HepG2 (cell line): ENCODE results near the gene PLXDC2. TPM values are rescaled to one million over a fixed set of nuclear protein-coding genes. Genes with fewer than 3 reads are reported as not detected.

ENCODE experiments used
- ARHGAP35 ChIP-seq: sonication (generic); formaldehyde crosslinking; IDR thresholded peaks from 2 replicates; pipeline ENCODE4 v1.9.0; 2022; ENCODE audit warnings: mild to moderate bottlenecking, inconsistent platforms, moderate library complexity, missing genetic modification reagents, borderline replicate concordance
- ELF4 ChIP-seq: sonication (generic); formaldehyde crosslinking; IDR thresholded peaks from 2 replicates; pipeline ENCODE4 v1.5.0; 2020; ENCODE audit warnings: missing genetic modification reagents, mild to moderate bottlenecking, moderate library complexity, borderline replicate concordance
- NBN ChIP-seq: fragments of 450-650 bp; conservative IDR thresholded peaks from 2 replicates; pipeline ENCODE4 v1.6.1; 2017
- NCOA2 ChIP-seq: sonication (generic); formaldehyde crosslinking; IDR thresholded peaks from 2 replicates; pipeline ENCODE4 v1.8.0; 2022; ENCODE audit warnings: inconsistent platforms
- RARA ChIP-seq: IDR thresholded peaks from 2 replicates; pipeline ENCODE4 v1.6.1; 2016; ENCODE audit warnings: missing genetic modification reagents, missing compliant biosample characterization
- TERF1 ChIP-seq: sonication (generic); formaldehyde crosslinking; IDR thresholded peaks from 2 replicates; pipeline ENCODE4 v1.8.0; 2022; ENCODE audit warnings: mild to moderate bottlenecking, missing genetic modification reagents, moderate library complexity
- ZMYM3 ChIP-seq: sonication (generic); formaldehyde crosslinking; IDR thresholded peaks from 2 replicates; pipeline ENCODE4 v1.5.1; 2020; ENCODE audit warnings: mild to moderate bottlenecking, missing genetic modification reagents
- ZNF329 ChIP-seq: sonication (generic); formaldehyde crosslinking; IDR thresholded peaks from 2 replicates; pipeline ENCODE4 v1.9.0; 2021; ENCODE audit warnings: low read depth, mild to moderate bottlenecking, missing genetic modification reagents
- polyA plus RNA-seq, 8 experiments: library from polyadenylated mRNA; depleted of rRNA in 3 of 8; stranded (reverse) in 7 of 8; unstranded in 1 of 8; fragments of >200 nt; fragmentation: Illumina TruSeq in 4 of 8; extraction: Trizol in 4 of 8; gene quantifications; 2 replicates each; pipeline versions ENCODE4 v1.2.1 to v1.2.3, GENCODE V29; 2011 to 2016; ENCODE audit warnings: low read depth in 4 of 8, missing spikeins in 1 of 8, mixed read lengths in 1 of 8; ENCODE audit not compliant: insufficient read depth in 1 of 8
- total RNA-seq, 5 experiments: library from RNA; depleted of rRNA; stranded (reverse); fragments of >200 nt; fragmentation: Illumina TruSeq; extraction: Trizol; gene quantifications; 2 replicates each; pipeline ENCODE4 v1.2.3, GENCODE V29; 2016; ENCODE audit warnings: low read depth in 1 of 5
- TF ChIP-seq, protein P1 (sequence below): sonication (generic); formaldehyde crosslinking; IDR thresholded peaks from 2 replicates; pipeline ENCODE4 v1.5.1; 2020; ENCODE audit warnings: missing genetic modification reagents, mild to moderate bottlenecking, borderline replicate concordance
- TF ChIP-seq, protein P2 (sequence below): sonication (generic); formaldehyde crosslinking; conservative IDR thresholded peaks from 2 replicates; pipeline ENCODE4 v1.4.0; 2020; ENCODE audit warnings: mild to moderate bottlenecking, missing genetic modification reagents, moderate library complexity

The PLXDC2 gene
- total and polyA plus RNA-seq, 2 of the 13 experiments (the other 11 are each of a cell fraction or from before 2014, with no cell fraction given): 2.1 to 2.4 TPM

DNA sequence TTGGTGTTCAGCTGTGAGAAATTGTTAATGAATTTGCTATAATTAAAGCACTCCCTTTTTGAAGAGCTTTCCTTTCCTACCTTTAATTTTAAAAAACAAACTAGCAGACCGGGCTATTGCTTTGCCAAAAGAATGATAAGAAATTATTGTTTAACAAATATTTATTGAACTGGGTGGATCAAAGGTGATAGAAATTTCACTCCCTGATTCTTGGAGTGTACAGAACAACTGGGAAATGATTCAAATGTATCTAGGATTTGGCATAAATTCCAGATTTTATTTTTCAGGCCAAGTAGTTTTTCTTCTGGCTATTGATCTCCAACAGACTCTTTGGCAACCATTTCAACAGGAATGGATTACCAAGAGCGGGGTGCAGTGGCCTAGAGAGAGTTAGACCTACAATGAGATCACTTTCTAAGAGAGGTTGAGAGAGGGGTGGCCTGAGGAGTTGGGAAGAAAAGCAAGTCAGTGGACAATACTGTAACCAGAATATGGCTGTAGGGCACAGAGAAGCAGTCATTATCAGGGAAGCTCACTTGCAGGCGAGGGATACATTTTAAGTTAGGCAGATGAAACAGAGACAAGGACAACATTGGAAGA lies 71.9 kb downstream of the PLXDC2 start (continued):
- TF ChIP-seq, protein P1, sequence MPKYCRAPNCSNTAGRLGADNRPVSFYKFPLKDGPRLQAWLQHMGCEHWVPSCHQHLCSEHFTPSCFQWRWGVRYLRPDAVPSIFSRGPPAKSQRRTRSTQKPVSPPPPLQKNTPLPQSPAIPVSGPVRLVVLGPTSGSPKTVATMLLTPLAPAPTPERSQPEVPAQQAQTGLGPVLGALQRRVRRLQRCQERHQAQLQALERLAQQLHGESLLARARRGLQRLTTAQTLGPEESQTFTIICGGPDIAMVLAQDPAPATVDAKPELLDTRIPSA (CRISPR knock-in tag): no peak
- no peak for TF ChIP-seq ZMYM3 (CRISPR knock-in tag)
- TF ChIP-seq RARA: no peak
- TF ChIP-seq NCOA2 (CRISPR knock-in tag): no peak
- TF ChIP-seq ARHGAP35 (CRISPR knock-in tag): no peak
- TF ChIP-seq TERF1 (CRISPR knock-in tag): no peak
- no peak for TF ChIP-seq ZNF329 (CRISPR knock-in tag)
- no peak for TF ChIP-seq ELF4 (CRISPR knock-in tag)
- TF ChIP-seq, protein P2, sequence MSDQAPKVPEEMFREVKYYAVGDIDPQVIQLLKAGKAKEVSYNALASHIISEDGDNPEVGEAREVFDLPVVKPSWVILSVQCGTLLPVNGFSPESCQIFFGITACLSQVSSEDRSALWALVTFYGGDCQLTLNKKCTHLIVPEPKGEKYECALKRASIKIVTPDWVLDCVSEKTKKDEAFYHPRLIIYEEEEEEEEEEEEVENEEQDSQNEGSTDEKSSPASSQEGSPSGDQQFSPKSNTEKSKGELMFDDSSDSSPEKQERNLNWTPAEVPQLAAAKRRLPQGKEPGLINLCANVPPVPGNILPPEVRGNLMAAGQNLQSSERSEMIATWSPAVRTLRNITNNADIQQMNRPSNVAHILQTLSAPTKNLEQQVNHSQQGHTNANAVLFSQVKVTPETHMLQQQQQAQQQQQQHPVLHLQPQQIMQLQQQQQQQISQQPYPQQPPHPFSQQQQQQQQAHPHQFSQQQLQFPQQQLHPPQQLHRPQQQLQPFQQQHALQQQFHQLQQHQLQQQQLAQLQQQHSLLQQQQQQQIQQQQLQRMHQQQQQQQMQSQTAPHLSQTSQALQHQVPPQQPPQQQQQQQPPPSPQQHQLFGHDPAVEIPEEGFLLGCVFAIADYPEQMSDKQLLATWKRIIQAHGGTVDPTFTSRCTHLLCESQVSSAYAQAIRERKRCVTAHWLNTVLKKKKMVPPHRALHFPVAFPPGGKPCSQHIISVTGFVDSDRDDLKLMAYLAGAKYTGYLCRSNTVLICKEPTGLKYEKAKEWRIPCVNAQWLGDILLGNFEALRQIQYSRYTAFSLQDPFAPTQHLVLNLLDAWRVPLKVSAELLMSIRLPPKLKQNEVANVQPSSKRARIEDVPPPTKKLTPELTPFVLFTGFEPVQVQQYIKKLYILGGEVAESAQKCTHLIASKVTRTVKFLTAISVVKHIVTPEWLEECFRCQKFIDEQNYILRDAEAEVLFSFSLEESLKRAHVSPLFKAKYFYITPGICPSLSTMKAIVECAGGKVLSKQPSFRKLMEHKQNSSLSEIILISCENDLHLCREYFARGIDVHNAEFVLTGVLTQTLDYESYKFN (CRISPR knock-in tag): no peak
- no peak for TF ChIP-seq NBN
